GM12878 (cell line): Measurements from ENCODE around the gene AAGAB. TPM values are rescaled to one million over a fixed set of nuclear protein-coding genes. Genes with fewer than 3 reads are reported as not detected.

Experiments
- ASH2L ChIP-seq: fragments of 300-600, 200-600 bp; sonication (generic); IDR thresholded peaks from 2 replicates; pipeline ENCODE4 v1.6.1; 2017; ENCODE audit warnings: low read depth, mild to moderate bottlenecking, borderline replicate concordance
- BHLHE40 ChIP-seq, 2 experiments: fragments of 450-650 bp in 1 of 2; IDR thresholded peaks; 2 replicates each; pipeline ENCODE4 v1.6.1; 2011 to 2017; ENCODE audit warnings: low read depth in 2 of 2, borderline replicate concordance in 1 of 2, improper control_type of control experiment in 1 of 2, low read length in 1 of 2, mild to moderate bottlenecking in 1 of 2
- CHD4 ChIP-seq: fragments of 200-600 bp; sonication (generic); IDR thresholded peaks from 2 replicates; pipeline ENCODE4 v1.6.1; 2016; ENCODE audit warnings: mild to moderate bottlenecking
- FOXK2 ChIP-seq: fragments of 450-650 bp; IDR thresholded peaks from 2 replicates; pipeline ENCODE4 v1.6.1; 2017; ENCODE audit warnings: mild to moderate bottlenecking, moderate library complexity
- HCFC1 ChIP-seq: fragments of 150-350 bp; IDR thresholded peaks from 2 replicates; pipeline ENCODE4 v1.6.1; 2014; ENCODE audit warnings: low read length
- JUNB ChIP-seq: IDR thresholded peaks from 2 replicates; pipeline ENCODE4 v1.6.1; 2016; ENCODE audit warnings: antibody characterized with exemption, mild to moderate bottlenecking
- MAX ChIP-seq: IDR thresholded peaks from 2 replicates; pipeline ENCODE4 v1.6.1; 2012; ENCODE audit warnings: low read depth, low read length, improper control_type of control experiment
- SRF ChIP-seq, 2 experiments: IDR thresholded peaks; 2 replicates each; pipeline ENCODE4 v1.6.1; 2011; ENCODE audit warnings: low read depth in 2 of 2, low read length in 2 of 2, mild to moderate bottlenecking in 1 of 2, moderate library complexity in 1 of 2
- ZBTB40 ChIP-seq: fragments of 450-650 bp; IDR thresholded peaks from 2 replicates; pipeline ENCODE4 v1.6.1; 2016; ENCODE audit warnings: mild to moderate bottlenecking, moderate library complexity, borderline replicate concordance
- ZNF207 ChIP-seq: fragments of 450-650 bp; IDR thresholded peaks from 2 replicates; pipeline ENCODE4 v1.6.1; 2014; ENCODE audit warnings: antibody characterized with exemption, mild to moderate bottlenecking, borderline replicate concordance
- ZNF274 ChIP-seq: IDR thresholded peaks from one replicate; pipeline ENCODE4 v1.8.0; 2011; ENCODE audit not compliant: insufficient read length, insufficient read depth
- ZNF622 ChIP-seq: fragments of 450-650 bp; IDR thresholded peaks from 2 replicates; pipeline ENCODE4 v1.6.1; 2017; ENCODE audit warnings: mild to moderate bottlenecking, inconsistent platforms
- polyA plus RNA-seq, 11 experiments: library from polyadenylated mRNA; depleted of rRNA in 4 of 11; unstranded in 6 of 11; stranded (reverse) in 5 of 11; fragments of >200 nt; fragmentation: Nextera tagmentation in 4 of 11; fragmentation: Illumina TruSeq in 1 of 11; extraction: Ambion mirVana in 4 of 11; extraction: Trizol in 1 of 11; gene quantifications; 1 replicate in 1 of 11; 2 replicates in 10 of 11; pipeline versions ENCODE4 v1.2.1 to v1.2.3, GENCODE V29; 2011 to 2016; ENCODE audit warnings: inconsistent platforms in 2 of 11, missing spikeins in 2 of 11, low read depth in 1 of 11
- total RNA-seq, 4 experiments: library from RNA; depleted of rRNA in 3 of 4; stranded (reverse); fragments of >200 nt in 3 of 4; fragmentation: Illumina TruSeq in 1 of 4; extraction: Trizol in 1 of 4; gene quantifications; 2 replicates each; pipeline versions ENCODE4 v1.2.1 to v1.2.3, GENCODE V29; 2013 to 2021

Gene AAGAB
- total and polyA plus RNA-seq, 10 of the 15 experiments (the other 5 are each of a cell fraction or from before 2014, with no cell fraction given): 11.4 to 62.3 (median 38.0) TPM

GRCh38 chr15:67158367-67158766, 96.1 kb downstream of the AAGAB start (continued):
- TF ChIP-seq HCFC1 (no peak), SRF (IDR thresholded peaks at IDR 0.05; ENCODE audit: low read depth in 2 of 2, low read length in 2 of 2) (no peak), FOXK2 (no peak), MAX (no peak), JUNB (no peak), ZNF207 (no peak), ASH2L (no peak), BHLHE40 (IDR thresholded peaks at IDR 0.05; ENCODE audit: borderline replicate concordance in 1 of 2, low read depth in 2 of 2, low read length in 1 of 2) (no peak), CHD4 (no peak), ZBTB40 (no peak), ZNF274 (no peak), ZNF622 (no peak)
